Fibroblast of lung (primary cell): Measurements from ENCODE around the gene CDH12. TPM values are rescaled to one million over a fixed set of nuclear protein-coding genes. Genes with fewer than 3 reads are reported as not detected.

Experiments used
- DNase-seq, 2 donors: peaks; one replicate each; pipeline versions ENCODE4 v3.0.0 to v3.0.0-alpha.2; 2010; ENCODE audit warnings: low read depth in 2 of 2
- H2AFZ ChIP-seq: 2 replicates; pipeline ENCODE4 v1.5.1; 2012; ENCODE audit warnings: low read length, control low read depth, inconsistent platforms
- H3K27ac ChIP-seq: 2 replicates; pipeline ENCODE4 v1.5.1; 2011; ENCODE audit warnings: low read length, control low read depth; ENCODE audit not compliant: insufficient read depth
- H3K27me3 ChIP-seq: 2 replicates; pipeline ENCODE4 v1.5.1; 2011; ENCODE audit warnings: mild to moderate bottlenecking, low read length; ENCODE audit not compliant: control insufficient read depth, insufficient read depth
- H3K36me3 ChIP-seq: 2 replicates; pipeline ENCODE4 v1.5.1; 2011; ENCODE audit warnings: low read length; ENCODE audit not compliant: control insufficient read depth, insufficient read depth
- H3K4me1 ChIP-seq: 2 replicates; pipeline ENCODE4 v1.5.1; 2011; ENCODE audit warnings: low read length; ENCODE audit not compliant: control insufficient read depth, insufficient read depth; ENCODE audit errors: extremely low read depth
- H3K4me2 ChIP-seq: 2 replicates; pipeline ENCODE4 v1.5.1; 2011; ENCODE audit warnings: low read length, control low read depth; ENCODE audit not compliant: insufficient read depth; ENCODE audit errors: extremely low read depth
- H3K4me3 ChIP-seq, 4 experiments: fragments of 200-600 bp in 1 of 4; sonication (generic) in 1 of 4; replicated peaks in 1 of 4; 2 replicates each; pipeline ENCODE4 v1.5.1; 2011 to 2016; ENCODE audit warnings: low read length in 4 of 4, low read depth in 3 of 4, mild to moderate bottlenecking in 3 of 4, control low read depth in 2 of 4, inconsistent platforms in 1 of 4, mixed read lengths in 1 of 4; ENCODE audit not compliant: insufficient read depth in 1 of 4; ENCODE audit errors: control extremely low read depth in 1 of 4
- H3K79me2 ChIP-seq: 2 replicates; pipeline ENCODE4 v1.5.1; 2012; ENCODE audit warnings: mild to moderate bottlenecking, low read length, inconsistent platforms; ENCODE audit not compliant: control insufficient read depth, insufficient read depth
- H3K9ac ChIP-seq: 2 replicates; pipeline ENCODE4 v1.5.1; 2011; ENCODE audit warnings: mild to moderate bottlenecking, low read length, control low read depth; ENCODE audit not compliant: insufficient read depth
- H3K9me3 ChIP-seq: 2 replicates; pipeline ENCODE4 v1.5.1; 2012; ENCODE audit warnings: low read depth, low read length; ENCODE audit not compliant: control insufficient read depth, insufficient read depth
- H4K20me1 ChIP-seq: 2 replicates; pipeline ENCODE4 v1.5.1; 2011; ENCODE audit warnings: low read length; ENCODE audit not compliant: control insufficient read depth, insufficient read depth; ENCODE audit errors: extremely low read depth
- EZH2 ChIP-seq: IDR thresholded peaks from 2 replicates; pipeline ENCODE4 v1.5.1; 2012; ENCODE audit warnings: low read length, control low read depth, mild to moderate bottlenecking; ENCODE audit errors: missing control alignments
- polyA plus RNA-seq, 2 donors: library from polyadenylated mRNA; depleted of rRNA in 1 of 2; stranded (reverse) in 1 of 2; unstranded in 1 of 2; fragments of >200 nt; gene quantifications; 2 replicates each; pipeline ENCODE4 v1.2.1, GENCODE V29; 2011 to 2012; ENCODE audit warnings: missing spikeins in 1 of 2
- total RNA-seq: library from RNA; depleted of rRNA; stranded (reverse); fragments of >200 nt; gene quantifications from 2 replicates; pipeline ENCODE4 v1.2.1, GENCODE V29; 2014
- TF ChIP-seq, protein P1 (sequence below), 2 donors: IDR thresholded peaks in 1 of 2; conservative IDR thresholded peaks in 1 of 2; 1 replicate in 1 of 2; 2 replicates in 1 of 2; pipeline ENCODE4 v1.5.1; 2011 to 2012; ENCODE audit warnings: low read length in 2 of 2, control low read depth in 1 of 2, inconsistent platforms in 1 of 2, low read depth in 1 of 2, mild to moderate bottlenecking in 1 of 2

The CDH12 gene
- total and polyA plus RNA-seq, 2 donors (not counting 1 experiment from before 2014, with no cell fraction given) = 0.02 TPM; not detected in 1

DNA sequence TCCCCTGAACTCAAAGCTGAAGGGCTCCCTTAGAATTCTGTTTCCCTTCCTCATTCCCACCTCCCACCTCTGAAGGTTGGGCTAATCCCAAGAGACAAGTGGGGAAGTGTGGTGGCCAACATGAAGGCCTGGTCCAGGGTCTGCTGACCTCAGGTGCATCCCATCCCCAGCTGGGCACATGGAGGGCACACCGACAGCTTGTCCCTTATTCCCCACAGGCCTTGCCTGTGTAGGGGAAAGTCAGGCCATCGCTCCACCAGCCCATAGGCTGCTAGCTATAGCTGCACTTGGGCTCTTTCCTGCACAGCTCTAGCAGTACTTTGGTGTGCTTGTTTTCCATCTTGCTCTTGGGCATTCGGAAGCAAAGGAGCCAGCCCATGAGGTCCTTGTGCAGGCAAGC is 247.7 kb downstream of the CDH12 start:
- Histone ChIP-seq H3K9ac (no peak overlapping the region), H3K27me3 (no peaks in the 10 kb centered on the region), H3K4me1 (no peaks in the 10 kb centered on the region), H3K4me2 (no peak overlapping the region), H3K79me2 (no peaks in the 10 kb centered on the region), H3K27ac (no peak overlapping the region), H4K20me1 (no peaks in the 10 kb centered on the region), H2AFZ (no peak overlapping the region), H3K4me3 (no peak overlapping the region), H3K36me3 (no peaks in the 10 kb centered on the region), H3K9me3 (no peaks in the 10 kb centered on the region)
- DNase-seq = no peak
- TF ChIP-seq, protein P1, sequence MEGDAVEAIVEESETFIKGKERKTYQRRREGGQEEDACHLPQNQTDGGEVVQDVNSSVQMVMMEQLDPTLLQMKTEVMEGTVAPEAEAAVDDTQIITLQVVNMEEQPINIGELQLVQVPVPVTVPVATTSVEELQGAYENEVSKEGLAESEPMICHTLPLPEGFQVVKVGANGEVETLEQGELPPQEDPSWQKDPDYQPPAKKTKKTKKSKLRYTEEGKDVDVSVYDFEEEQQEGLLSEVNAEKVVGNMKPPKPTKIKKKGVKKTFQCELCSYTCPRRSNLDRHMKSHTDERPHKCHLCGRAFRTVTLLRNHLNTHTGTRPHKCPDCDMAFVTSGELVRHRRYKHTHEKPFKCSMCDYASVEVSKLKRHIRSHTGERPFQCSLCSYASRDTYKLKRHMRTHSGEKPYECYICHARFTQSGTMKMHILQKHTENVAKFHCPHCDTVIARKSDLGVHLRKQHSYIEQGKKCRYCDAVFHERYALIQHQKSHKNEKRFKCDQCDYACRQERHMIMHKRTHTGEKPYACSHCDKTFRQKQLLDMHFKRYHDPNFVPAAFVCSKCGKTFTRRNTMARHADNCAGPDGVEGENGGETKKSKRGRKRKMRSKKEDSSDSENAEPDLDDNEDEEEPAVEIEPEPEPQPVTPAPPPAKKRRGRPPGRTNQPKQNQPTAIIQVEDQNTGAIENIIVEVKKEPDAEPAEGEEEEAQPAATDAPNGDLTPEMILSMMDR (conservative IDR thresholded peaks at IDR 0.05 in 1 of 2, IDR thresholded peaks at IDR 0.05 in 1 of 2; ENCODE audit: low read depth in 1 of 2, low read length in 2 of 2) = no peak
- TF ChIP-seq EZH2 = no peak

DNA sequence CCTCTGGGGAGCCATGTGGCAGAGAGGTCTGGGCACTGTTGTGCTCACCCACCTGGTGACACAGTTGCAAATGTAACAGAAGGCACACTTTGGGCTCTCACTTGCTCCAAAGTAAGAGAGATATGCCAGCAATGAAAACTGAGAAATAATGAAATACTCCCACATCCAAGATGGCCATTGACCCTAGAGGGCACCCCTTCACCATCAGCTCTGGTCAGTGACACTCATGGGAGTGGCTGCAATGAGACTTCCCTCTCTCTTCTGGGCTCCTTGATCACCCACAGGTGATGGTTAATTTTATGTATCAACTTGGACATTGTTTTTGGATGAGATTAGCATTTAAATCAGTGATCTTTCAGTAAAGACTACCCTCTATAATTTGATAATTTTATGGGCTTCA is 248.4 kb downstream of the CDH12 start:
- Histone ChIP-seq H3K79me2 (no peaks in the 10 kb centered on the region), H3K4me1 (no peaks in the 10 kb centered on the region), H3K9ac (no peak overlapping the region), H3K4me3 (no peak overlapping the region), H3K27ac (no peak overlapping the region), H3K4me2 (no peak overlapping the region), H3K9me3 (no peaks in the 10 kb centered on the region), H4K20me1 (no peaks in the 10 kb centered on the region), H3K36me3 (no peaks in the 10 kb centered on the region), H3K27me3 (no peaks in the 10 kb centered on the region), H2AFZ (no peak overlapping the region)
- DNase-seq = no peak
- TF ChIP-seq, protein P1 (conservative IDR thresholded peaks at IDR 0.05 in 1 of 2, IDR thresholded peaks at IDR 0.05 in 1 of 2; ENCODE audit: low read depth in 1 of 2, low read length in 2 of 2) = no peak
- no peak for TF ChIP-seq EZH2

DNA sequence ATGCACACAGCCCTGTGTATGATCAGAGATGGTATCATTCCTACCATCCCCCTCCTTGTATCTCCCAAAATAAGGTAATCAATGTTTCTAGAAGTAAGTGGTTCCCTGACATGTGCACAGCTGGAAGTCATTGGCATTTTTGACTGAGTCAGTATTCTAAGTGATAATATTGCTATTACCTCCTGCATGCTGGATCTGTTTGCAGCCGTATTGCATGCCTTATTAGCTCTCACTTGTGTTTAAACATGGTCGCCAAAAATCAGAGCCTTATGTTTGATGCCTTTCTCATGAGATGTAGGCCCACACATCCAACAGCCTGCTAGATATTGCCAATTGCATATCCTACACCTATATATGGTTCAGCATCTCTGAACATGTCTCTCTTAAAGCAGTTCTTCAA is 254.3 kb downstream of the CDH12 start:
- H3K36me3 ChIP-seq = no peaks in the 10 kb centered on the region
- no peak for DNase-seq
- H3K4me2 ChIP-seq = no peak overlapping the region
- TF ChIP-seq, protein P1 (conservative IDR thresholded peaks at IDR 0.05 in 1 of 2, IDR thresholded peaks at IDR 0.05 in 1 of 2; ENCODE audit: low read depth in 1 of 2, low read length in 2 of 2) = no peak
- no peak for TF ChIP-seq EZH2
- H3K79me2 ChIP-seq = no peaks in the 10 kb centered on the region
- no peaks in the 10 kb centered on the region for H3K27me3 ChIP-seq
- no peak overlapping the region for H3K9ac ChIP-seq
- H4K20me1 ChIP-seq = no peaks in the 10 kb centered on the region
- H2AFZ ChIP-seq = no peak overlapping the region
- no peaks in the 10 kb centered on the region for H3K4me1 ChIP-seq
- H3K4me3 ChIP-seq = no peak overlapping the region
- H3K9me3 ChIP-seq = no peaks in the 10 kb centered on the region
- no peak overlapping the region for H3K27ac ChIP-seq
